MM.1S (cell line): ENCODE measurements around the gene TYSND1.

Experiments
- DNase-seq: peaks from one replicate; pipeline ENCODE4 v3.0.0-alpha.2; 2015
- H2AFZ ChIP-seq: fragments of 300-600 bp; sonication (generic); 2 replicates; pipeline ENCODE4 v1.6.0; 2016; ENCODE audit warnings: antibody characterized with exemption, low read length
- H3F3A ChIP-seq: fragments of 300-600 bp; sonication (generic); 2 replicates; pipeline ENCODE4 v1.6.1; 2016; ENCODE audit warnings: mild to moderate bottlenecking, antibody characterized with exemption, low read length, moderate library complexity, mixed read lengths; ENCODE audit not compliant: insufficient read depth
- H3K27ac ChIP-seq: fragments of 300-600 bp; sonication (generic); 2 replicates; pipeline ENCODE4 v1.5.1; 2016; ENCODE audit warnings: mild to moderate bottlenecking, low read length
- H3K27me3 ChIP-seq: fragments of 300-600 bp; sonication (generic); replicated peaks from 2 replicates; pipeline ENCODE4 v1.6.0; 2016; ENCODE audit warnings: low read length; ENCODE audit not compliant: insufficient read depth
- H3K36me3 ChIP-seq: fragments of 300-600 bp; sonication (generic); replicated peaks from 2 replicates; pipeline ENCODE4 v1.6.1; 2016; ENCODE audit warnings: mild to moderate bottlenecking, low read length, mixed read lengths; ENCODE audit not compliant: insufficient read depth
- H3K4me1 ChIP-seq: fragments of 300-600 bp; sonication (generic); 2 replicates; pipeline ENCODE4 v1.6.1; 2016; ENCODE audit warnings: low read length, mixed read lengths
- H3K4me2 ChIP-seq: fragments of 300-600 bp; sonication (generic); 2 replicates; pipeline ENCODE4 v1.6.0; 2016; ENCODE audit warnings: low read depth, low read length
- H3K4me3 ChIP-seq: fragments of 300-600 bp; sonication (generic); 2 replicates; pipeline ENCODE4 v1.5.1; 2016; ENCODE audit warnings: low read length, mixed read lengths
- H3K79me2 ChIP-seq: fragments of 300-600 bp; sonication (generic); 2 replicates; pipeline ENCODE4 v1.6.1; 2016; ENCODE audit warnings: mixed run types, low read length, mixed read lengths
- H3K9ac ChIP-seq: fragments of 300-600 bp; sonication (generic); 2 replicates; pipeline ENCODE4 v1.6.1; 2016; ENCODE audit warnings: low read length, mixed read lengths
- H3K9me2 ChIP-seq: fragments of 300-600 bp; sonication (generic); replicated peaks from 2 replicates; pipeline ENCODE4 v1.6.1; 2016; ENCODE audit warnings: mild to moderate bottlenecking, low read length, mixed read lengths; ENCODE audit not compliant: insufficient read depth
- H3K9me3 ChIP-seq: fragments of 300-600 bp; sonication (generic); replicated peaks from 2 replicates; pipeline ENCODE4 v1.6.1; 2016; ENCODE audit warnings: mild to moderate bottlenecking, low read length, mixed read lengths; ENCODE audit not compliant: insufficient read depth
- H4K20me1 ChIP-seq: fragments of 300-600 bp; sonication (generic); 2 replicates; pipeline ENCODE4 v1.6.1; 2016; ENCODE audit warnings: mild to moderate bottlenecking, low read length, moderate library complexity, mixed read lengths; ENCODE audit not compliant: insufficient read depth
- EZH2 ChIP-seq: fragments of 300-600 bp; sonication (generic); optimal IDR thresholded peaks from 2 replicates; pipeline ENCODE3; 2017; ENCODE audit warnings: low read depth, mild to moderate bottlenecking, antibody characterized with exemption, low read length, mixed read lengths
- EZH2phosphoT487 ChIP-seq: fragments of 300-600 bp; sonication (generic); IDR thresholded peaks from 2 replicates; pipeline ENCODE4 v1.6.1; 2018; ENCODE audit warnings: antibody characterized with exemption, low read length
- TF ChIP-seq, protein P1 (sequence below): fragments of 300-600 bp; sonication (generic); IDR thresholded peaks from 2 replicates; pipeline ENCODE4 v1.5.1; 2016; ENCODE audit warnings: antibody characterized with exemption, low read length, mixed read lengths

The TYSND1 gene

GRCh38 chr10:70145666-70146488, 623 bp downstream of the TYSND1 start:
- H3K27me3 ChIP-seq = no peaks in the 10 kb centered on the region
- peak overlapping the region; percentile 78 for H2AFZ ChIP-seq
- no peaks in the 10 kb centered on the region for H3K9me2 ChIP-seq
- H4K20me1 ChIP-seq = no peaks in the 10 kb centered on the region
- no peaks in the 10 kb centered on the region for H3K9me3 ChIP-seq
- peak; percentile 70 for DNase-seq
- peaks cover 14% of the 10 kb centered on the region for H3K79me2 ChIP-seq
- peak overlapping the region; percentile 90 for H3K4me2 ChIP-seq
- peak overlapping the region; percentile 81 for H3K27ac ChIP-seq
- peaks cover 6% of the 10 kb centered on the region; the same call in 1 of the 2 replicates for H3K4me1 ChIP-seq
- no peaks in the 10 kb centered on the region; the same call in 1 of the 2 replicates for H3K36me3 ChIP-seq
- peaks cover 17% of the 10 kb centered on the region for H3F3A ChIP-seq
- H3K4me3 ChIP-seq = peak overlapping the region; percentile 97
- TF ChIP-seq EZH2 = no peak
- TF ChIP-seq, protein P1, sequence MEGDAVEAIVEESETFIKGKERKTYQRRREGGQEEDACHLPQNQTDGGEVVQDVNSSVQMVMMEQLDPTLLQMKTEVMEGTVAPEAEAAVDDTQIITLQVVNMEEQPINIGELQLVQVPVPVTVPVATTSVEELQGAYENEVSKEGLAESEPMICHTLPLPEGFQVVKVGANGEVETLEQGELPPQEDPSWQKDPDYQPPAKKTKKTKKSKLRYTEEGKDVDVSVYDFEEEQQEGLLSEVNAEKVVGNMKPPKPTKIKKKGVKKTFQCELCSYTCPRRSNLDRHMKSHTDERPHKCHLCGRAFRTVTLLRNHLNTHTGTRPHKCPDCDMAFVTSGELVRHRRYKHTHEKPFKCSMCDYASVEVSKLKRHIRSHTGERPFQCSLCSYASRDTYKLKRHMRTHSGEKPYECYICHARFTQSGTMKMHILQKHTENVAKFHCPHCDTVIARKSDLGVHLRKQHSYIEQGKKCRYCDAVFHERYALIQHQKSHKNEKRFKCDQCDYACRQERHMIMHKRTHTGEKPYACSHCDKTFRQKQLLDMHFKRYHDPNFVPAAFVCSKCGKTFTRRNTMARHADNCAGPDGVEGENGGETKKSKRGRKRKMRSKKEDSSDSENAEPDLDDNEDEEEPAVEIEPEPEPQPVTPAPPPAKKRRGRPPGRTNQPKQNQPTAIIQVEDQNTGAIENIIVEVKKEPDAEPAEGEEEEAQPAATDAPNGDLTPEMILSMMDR = peak; percentile 66
- H3K9ac ChIP-seq = peak overlapping the region; percentile 94

DNA sequence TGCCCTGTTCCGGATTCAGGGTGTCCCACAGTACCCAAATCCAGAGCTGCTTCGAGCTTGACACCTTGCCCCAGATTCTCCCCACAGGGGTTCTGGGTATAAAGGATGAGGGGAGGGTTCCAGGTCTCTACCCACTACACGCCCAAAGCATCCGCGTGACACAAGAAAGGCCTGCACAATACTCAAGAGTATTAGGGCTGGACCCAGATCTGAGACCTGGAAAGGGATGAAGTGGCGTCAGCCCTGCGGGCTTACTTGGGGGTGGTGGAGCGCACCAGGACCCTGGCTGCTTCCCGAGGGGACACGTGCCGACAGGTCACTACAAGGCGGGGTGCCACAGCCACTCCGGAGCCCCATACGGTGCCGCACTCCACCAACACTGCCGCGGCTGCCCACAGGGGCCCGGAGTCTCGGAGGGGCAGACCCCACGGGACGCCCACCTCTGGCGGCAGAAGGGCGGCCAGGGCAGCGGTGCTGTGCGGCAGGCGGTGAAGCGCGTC, 1.3 kb downstream of the TYSND1 start:
- peak overlapping the region; percentile 81; the same call in 1 of the 2 replicates for H3K27ac ChIP-seq
- no peaks in the 10 kb centered on the region for H3K9me3 ChIP-seq
- no peak for TF ChIP-seq EZH2
- TF ChIP-seq EZH2phosphoT487 = no peak
- TF ChIP-seq, protein P1 = no peak

DNA sequence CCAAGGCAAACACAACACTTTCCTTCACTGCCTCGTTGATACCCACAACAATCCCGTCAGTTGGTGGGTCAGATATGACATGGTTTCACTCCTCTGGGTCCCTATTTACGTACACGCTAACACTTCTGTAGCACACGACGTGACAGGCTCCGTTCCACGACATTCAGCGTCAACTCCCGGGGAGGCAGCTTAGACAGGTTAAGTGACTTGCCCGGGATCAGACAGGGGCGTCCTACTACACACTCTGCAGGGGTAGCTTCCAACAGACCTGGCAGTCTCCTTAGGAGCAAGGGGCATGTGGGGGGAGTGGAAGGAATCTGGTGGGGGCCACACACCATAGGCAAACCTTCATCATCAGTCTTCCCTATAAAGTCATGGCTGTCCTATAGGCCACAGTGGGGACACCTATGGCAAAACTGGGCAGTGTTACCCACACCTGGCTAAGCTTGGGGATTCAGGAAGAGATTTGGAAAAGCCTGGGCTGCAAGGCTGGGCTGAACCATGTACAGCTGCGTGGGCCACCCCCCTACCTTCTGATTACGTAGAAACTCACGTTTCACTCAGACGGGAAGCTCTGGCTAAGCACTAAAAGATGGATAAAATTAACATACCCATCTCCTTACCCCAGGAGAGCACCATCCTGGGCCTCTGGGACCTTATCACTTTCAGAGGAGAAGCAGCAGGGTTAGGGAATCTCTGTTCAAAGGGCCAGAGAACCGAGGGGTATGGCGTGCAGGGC, 2.0 kb downstream of the TYSND1 start:
- H2AFZ ChIP-seq = no peak overlapping the region

More for the DNA sequence above, 1.3 kb downstream of the TYSND1 start:
- no peaks in the 10 kb centered on the region for H3K9me2 ChIP-seq
- no peaks in the 10 kb centered on the region for H3K27me3 ChIP-seq
- H4K20me1 ChIP-seq = no peaks in the 10 kb centered on the region
- H3K79me2 ChIP-seq = peaks cover 14% of the 10 kb centered on the region
- H3F3A ChIP-seq = peaks cover 17% of the 10 kb centered on the region
- no peaks in the 10 kb centered on the region; the same call in 1 of the 2 replicates for H3K36me3 ChIP-seq
- peak overlapping the region; percentile 94 for H3K9ac ChIP-seq
- H3K4me1 ChIP-seq = peaks cover 6% of the 10 kb centered on the region; the same call in 1 of the 2 replicates
- no peak for DNase-seq
- peak overlapping the region; percentile 97 for H3K4me3 ChIP-seq
- H2AFZ ChIP-seq = peak overlapping the region; percentile 78
- H3K4me2 ChIP-seq = peak overlapping the region; percentile 90

More for the DNA sequence above, 2.0 kb downstream of the TYSND1 start:
- H3K4me3 ChIP-seq = no peak overlapping the region
- H3K36me3 ChIP-seq = no peaks in the 10 kb centered on the region
- no peaks in the 10 kb centered on the region for H3K9me2 ChIP-seq
- TF ChIP-seq, protein P1 = no peak
- TF ChIP-seq EZH2 = no peak
- no peak for TF ChIP-seq EZH2phosphoT487
- H3K4me2 ChIP-seq = peak overlapping the region; percentile 90
- H3K9me3 ChIP-seq = no peaks in the 10 kb centered on the region
- H3K9ac ChIP-seq = no peak overlapping the region; the same call in 1 of the 2 replicates
- H3K4me1 ChIP-seq = peaks cover 6% of the 10 kb centered on the region; the same call in 1 of the 2 replicates
- H3K79me2 ChIP-seq = peaks cover 14% of the 10 kb centered on the region
- H3K27ac ChIP-seq = no peak overlapping the region
- H4K20me1 ChIP-seq = no peaks in the 10 kb centered on the region
- peaks cover 17% of the 10 kb centered on the region for H3F3A ChIP-seq
- no peak for DNase-seq
- no peaks in the 10 kb centered on the region for H3K27me3 ChIP-seq
